Measurements from ENCODE around the gene GLOD5.

- TF ChIP-seq, protein P1, sequence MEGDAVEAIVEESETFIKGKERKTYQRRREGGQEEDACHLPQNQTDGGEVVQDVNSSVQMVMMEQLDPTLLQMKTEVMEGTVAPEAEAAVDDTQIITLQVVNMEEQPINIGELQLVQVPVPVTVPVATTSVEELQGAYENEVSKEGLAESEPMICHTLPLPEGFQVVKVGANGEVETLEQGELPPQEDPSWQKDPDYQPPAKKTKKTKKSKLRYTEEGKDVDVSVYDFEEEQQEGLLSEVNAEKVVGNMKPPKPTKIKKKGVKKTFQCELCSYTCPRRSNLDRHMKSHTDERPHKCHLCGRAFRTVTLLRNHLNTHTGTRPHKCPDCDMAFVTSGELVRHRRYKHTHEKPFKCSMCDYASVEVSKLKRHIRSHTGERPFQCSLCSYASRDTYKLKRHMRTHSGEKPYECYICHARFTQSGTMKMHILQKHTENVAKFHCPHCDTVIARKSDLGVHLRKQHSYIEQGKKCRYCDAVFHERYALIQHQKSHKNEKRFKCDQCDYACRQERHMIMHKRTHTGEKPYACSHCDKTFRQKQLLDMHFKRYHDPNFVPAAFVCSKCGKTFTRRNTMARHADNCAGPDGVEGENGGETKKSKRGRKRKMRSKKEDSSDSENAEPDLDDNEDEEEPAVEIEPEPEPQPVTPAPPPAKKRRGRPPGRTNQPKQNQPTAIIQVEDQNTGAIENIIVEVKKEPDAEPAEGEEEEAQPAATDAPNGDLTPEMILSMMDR (conservative IDR thresholded peaks at IDR 0.05; ENCODE audit: low read length) = no peak
- no peak for TF ChIP-seq EZH2phosphoT487 (IDR thresholded peaks at IDR 0.05; ENCODE audit: borderline replicate concordance, low read depth, low read length)
These were observed 14.0 kb upstream of the GLOD5 start for GRCh38 chrX:48747415-48748016.

Measured in OCI-LY7 (cell line).